T-helper 1 cell treated with Interleukin-12 subunit alpha and Interleukin-12 subunit beta and Interleukin-4 antibody, amounts not matched to agents 30 ng/mL and 1 ng/mL, for 36 hours (primary cell): ENCODE results near the gene USH1C. TPM values are rescaled to one million over a fixed set of nuclear protein-coding genes. Genes with fewer than 3 reads are reported as not detected.

Source experiments
- total RNA-seq: library from RNA; stranded (reverse); gene quantifications from 2 replicates; pipeline ENCODE4 v1.2.3, GENCODE V29; 2022

Gene USH1C
- total RNA-seq, 1 donor from 2014 or later, result not detected

Other genes with a start within 250 kb of the USH1C start
- 0.88 and 1.1 TPM in 2 replicates for gene NCR3LG1, start 192.6 kb downstream of the USH1C start, total RNA-seq
- 0.42 and 0.61 TPM in 2 replicates for gene KCNJ11, start 155.8 kb downstream of the USH1C start, total RNA-seq
- not detected in 2 replicates for gene ABCC8, start 67.6 kb downstream of the USH1C start, total RNA-seq
- not detected in 2 replicates for gene OTOG, start 2.8 kb upstream of the USH1C start, total RNA-seq
- gene MYOD1, start 175.2 kb upstream of the USH1C start, total RNA-seq, result not detected in 2 replicates
- gene KCNC1, start 190.4 kb upstream of the USH1C start, total RNA-seq, result not detected in 2 replicates